GM18858 (cell line): Measurements from ENCODE around the gene TRIP4.
"Not testable (repeated sequence)": the region's sequence is repeated elsewhere in the genome, so short reads cannot be mapped to it uniquely, and the experiment has no call there.

Experiments
- ATAC-seq: cut with Tn5 transposase; IDR thresholded peaks from one replicate; pipeline ENCODE4 v1.9.1; 2021; ENCODE audit not compliant: unreplicated experiment

Gene TRIP4

GRCh38 chr15:64483749-64484148 is 96.1 kb downstream of the TRIP4 start:
- ATAC-seq: no peak

DNA sequence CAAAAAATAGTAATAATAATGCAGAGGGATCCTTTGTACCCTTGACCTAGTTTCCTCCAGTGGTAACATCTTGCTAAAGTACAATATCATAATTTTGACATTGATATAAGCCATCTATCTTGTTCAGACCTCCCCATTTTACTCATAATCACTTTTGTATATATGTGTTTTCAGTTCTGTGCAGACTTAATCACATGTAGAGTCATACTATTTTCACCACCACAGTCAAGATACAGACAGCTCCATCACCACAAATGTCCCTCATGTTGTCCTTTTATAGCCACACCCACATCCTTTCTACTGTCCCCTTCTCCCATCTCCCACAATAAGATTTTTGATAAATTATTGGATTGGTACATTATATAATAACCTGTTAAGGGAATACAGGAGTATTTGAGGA is 98.2 kb downstream of the TRIP4 start:
- ATAC-seq: no peak

DNA sequence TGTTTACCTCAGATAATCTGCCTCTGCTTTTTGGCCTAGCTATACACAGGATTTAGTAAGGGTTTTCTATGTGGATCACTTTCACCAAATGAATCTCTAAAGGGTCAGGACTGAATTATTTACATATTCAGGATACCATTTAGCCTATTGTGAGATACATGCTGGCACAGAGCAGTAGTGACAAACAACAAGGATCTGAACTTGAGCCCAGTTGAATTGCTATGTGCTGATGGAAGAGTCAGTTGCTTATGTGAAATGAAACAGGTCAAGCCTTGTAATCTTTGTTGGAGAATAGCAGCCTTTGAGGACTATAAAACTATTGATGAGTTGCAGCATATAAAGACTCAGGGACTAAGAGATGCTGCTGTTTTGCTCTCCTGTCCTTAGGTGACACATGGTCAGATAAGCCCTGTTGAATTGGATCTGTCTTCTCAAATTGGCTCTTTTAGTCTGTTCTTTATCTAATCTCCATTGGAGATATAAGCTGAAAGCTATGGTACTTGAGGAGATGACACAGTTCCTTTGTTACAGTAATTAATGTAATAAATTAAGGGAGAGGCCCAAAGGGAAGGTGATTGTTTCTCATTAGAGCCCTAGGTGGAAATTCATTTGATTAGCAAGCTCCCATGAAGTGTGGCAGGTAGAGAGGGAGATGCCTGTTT is 103.1 kb downstream of the TRIP4 start:
- no peak for ATAC-seq

- ATAC-seq: no peak
Measured at GRCh38 chr15:64493641-64494040, 106.0 kb downstream of the TRIP4 start.

DNA sequence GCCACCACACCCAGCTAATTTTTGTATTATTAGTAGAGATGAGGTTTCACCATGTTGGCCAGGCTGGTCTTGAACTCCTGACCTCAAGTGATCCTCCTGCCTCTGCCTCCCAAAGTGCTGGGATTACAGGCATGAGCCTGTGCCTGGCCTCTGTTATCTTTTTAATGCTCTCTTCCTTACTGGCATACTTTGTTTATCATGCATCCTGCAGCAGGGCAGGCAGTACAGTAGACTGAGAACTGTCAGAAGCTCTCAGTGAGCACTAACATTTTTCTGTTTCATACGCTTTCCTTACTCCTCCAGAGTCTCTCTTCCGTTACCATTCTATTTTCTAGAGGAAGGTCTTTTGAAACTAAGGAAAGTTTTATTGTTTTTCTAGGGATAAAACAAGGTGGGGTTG is 108.3 kb downstream of the TRIP4 start:
- not testable (repeated sequence) for ATAC-seq

- ATAC-seq: no peak
Measured at GRCh38 chr15:64500695-64501395, 113.2 kb downstream of the TRIP4 start.

DNA sequence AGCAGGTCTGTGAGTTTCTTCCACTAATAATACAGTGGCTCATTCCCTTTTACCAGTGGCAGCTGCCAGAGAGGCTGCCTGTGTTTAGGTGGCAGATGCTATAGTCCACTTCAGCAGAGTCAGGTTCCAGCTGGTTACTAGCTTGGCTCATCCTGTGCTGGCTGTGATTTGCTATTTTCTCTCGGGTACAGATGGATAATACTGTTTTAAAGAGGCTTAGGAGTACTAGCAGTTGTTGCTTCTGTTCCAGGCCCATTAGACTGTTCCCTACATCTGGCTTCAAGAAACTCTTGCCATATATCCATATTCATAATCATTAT is 113.7 kb downstream of the TRIP4 start:
- no peak for ATAC-seq

GRCh38 chr15:64502151-64502550 is 114.5 kb downstream of the TRIP4 start:
- no peak for ATAC-seq

GRCh38 chr15:64502551-64502950 is 114.9 kb downstream of the TRIP4 start:
- no peak for ATAC-seq

DNA sequence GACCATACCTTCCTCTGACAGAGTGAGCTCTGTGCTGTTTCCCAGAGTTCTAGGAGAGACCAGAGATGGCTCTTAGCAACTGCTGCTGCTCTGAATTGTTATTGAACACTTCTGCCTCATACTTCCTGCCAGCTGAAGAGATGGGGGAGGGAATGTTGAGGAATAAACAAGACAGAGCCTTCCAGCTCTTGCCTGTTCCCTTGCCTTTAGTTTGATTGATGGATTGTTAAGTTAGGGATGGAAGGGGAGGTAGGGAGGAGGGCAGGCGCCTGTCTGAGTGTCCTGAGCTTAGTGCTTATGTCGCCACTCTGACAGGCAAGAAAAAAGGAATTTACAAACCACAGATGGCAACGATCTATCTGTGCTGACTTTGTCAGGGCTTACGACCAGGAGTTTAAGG is 115.6 kb downstream of the TRIP4 start:
- no peak for ATAC-seq

GRCh38 chr15:64503640-64504039 is 116.0 kb downstream of the TRIP4 start:
- no peak for ATAC-seq
